ENCODE data around the gene UBE3B.

UBE3B gene

DNA sequence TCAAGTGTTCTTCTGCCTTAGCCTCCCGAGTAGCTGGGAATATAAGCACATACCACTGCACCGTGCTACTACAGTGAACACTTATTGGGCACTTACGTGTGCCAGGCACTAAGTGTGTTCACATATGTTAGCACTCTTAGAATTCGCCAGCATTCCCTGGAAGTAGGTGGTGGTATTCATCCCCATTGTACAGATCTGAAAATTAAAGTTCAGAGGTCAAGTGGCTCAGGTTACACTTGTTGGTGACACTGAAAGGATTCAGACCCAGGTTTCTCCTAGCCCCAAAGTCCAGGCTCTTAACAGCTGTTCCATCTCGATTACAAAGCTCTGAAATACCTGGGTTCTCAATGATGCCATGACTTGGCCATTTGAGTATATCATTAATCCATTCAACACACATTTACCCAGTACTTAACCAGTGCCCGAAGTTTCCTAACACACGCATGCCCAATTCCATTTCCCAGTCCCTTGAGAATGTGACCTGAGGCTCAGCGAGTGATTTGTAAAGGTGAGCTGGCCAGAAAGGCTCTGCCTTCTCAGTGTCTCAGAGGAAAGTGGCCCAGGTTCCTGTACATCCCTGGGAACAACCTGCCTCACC, 101.0 kb downstream of the UBE3B start:
- Histone ChIP-seq H3K4me2 (ENCODE audit: low read length) (no peak overlapping the region), H3K36me3 (ENCODE audit: control insufficient read depth, insufficient read depth, low read length) (no peaks in the 10 kb centered on the region), H3K4me1 (no peaks in the 10 kb centered on the region), H3K4me3 (ENCODE audit: low read depth, low read length) (no peak overlapping the region), H3K79me2 (peaks cover 2% of the 10 kb centered on the region), H3K9ac (no peak overlapping the region), H3K9me3 (ENCODE audit: control insufficient read depth, low read length) (no peaks in the 10 kb centered on the region), H3K27ac (no peak overlapping the region), H2AFZ (no peak overlapping the region), H3K27me3 (ENCODE audit: control insufficient read depth, insufficient read depth, low read length) (no peaks in the 10 kb centered on the region)
- TF ChIP-seq, protein P1, sequence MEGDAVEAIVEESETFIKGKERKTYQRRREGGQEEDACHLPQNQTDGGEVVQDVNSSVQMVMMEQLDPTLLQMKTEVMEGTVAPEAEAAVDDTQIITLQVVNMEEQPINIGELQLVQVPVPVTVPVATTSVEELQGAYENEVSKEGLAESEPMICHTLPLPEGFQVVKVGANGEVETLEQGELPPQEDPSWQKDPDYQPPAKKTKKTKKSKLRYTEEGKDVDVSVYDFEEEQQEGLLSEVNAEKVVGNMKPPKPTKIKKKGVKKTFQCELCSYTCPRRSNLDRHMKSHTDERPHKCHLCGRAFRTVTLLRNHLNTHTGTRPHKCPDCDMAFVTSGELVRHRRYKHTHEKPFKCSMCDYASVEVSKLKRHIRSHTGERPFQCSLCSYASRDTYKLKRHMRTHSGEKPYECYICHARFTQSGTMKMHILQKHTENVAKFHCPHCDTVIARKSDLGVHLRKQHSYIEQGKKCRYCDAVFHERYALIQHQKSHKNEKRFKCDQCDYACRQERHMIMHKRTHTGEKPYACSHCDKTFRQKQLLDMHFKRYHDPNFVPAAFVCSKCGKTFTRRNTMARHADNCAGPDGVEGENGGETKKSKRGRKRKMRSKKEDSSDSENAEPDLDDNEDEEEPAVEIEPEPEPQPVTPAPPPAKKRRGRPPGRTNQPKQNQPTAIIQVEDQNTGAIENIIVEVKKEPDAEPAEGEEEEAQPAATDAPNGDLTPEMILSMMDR (IDR thresholded peaks at IDR 0.05), result no peak

DNA sequence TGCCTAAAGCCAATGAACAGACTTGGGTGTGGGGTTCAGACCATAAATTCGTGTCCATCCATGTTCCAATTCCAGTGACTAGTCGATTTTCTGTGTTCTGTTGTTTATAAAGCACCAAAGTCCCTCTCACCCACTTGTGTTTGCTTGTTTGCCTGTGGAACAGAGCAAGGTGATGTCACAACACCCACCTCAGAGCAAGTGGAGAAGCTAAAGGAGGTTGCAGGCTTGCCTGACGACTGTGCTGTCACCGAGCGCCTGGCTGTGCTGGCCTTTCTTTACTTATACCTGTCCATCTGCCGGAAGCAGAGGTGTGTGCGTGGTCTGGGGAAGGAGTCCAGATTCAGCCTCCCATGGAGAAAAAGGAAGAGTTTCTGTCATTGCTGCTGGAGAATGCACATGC, 102.2 kb downstream of the UBE3B start:
- no peaks in the 10 kb centered on the region for H3K36me3 ChIP-seq (ENCODE audit: control insufficient read depth, insufficient read depth, low read length)
- no peak overlapping the region for H3K9ac ChIP-seq
- TF ChIP-seq, protein P1 (IDR thresholded peaks at IDR 0.05), result no peak
- H3K4me1 ChIP-seq, result no peaks in the 10 kb centered on the region
- no peaks in the 10 kb centered on the region for H3K27me3 ChIP-seq (ENCODE audit: control insufficient read depth, insufficient read depth, low read length)
- H3K79me2 ChIP-seq, result no peaks in the 10 kb centered on the region
- no peak overlapping the region for H3K4me2 ChIP-seq (ENCODE audit: low read length)
- no peak overlapping the region for H3K27ac ChIP-seq
- no peaks in the 10 kb centered on the region for H3K9me3 ChIP-seq (ENCODE audit: control insufficient read depth, low read length)
- no peak overlapping the region for H2AFZ ChIP-seq
- no peak overlapping the region for H3K4me3 ChIP-seq (ENCODE audit: low read depth, low read length)

DNA sequence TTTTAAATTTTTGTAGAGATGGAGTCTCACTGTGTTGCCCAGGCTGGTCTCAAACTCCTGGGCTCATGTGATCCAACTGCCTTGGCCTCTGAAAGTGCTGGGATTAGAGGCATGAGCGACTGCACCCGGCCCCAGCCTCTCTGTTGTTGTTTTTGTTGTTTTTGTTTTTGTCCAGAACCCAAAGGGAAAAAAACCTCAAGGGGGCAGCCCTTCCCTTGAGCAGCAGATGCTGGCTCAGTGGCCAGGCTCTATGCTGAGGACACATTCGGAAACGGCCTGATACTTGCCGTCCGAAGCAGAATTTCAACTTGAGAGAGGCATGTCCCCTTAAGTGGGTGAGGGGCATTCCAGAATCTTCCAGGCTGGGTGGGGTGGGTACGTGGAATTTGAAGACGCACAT, 102.8 kb downstream of the UBE3B start:
- Histone ChIP-seq H3K9ac (no peak overlapping the region), H3K36me3 (ENCODE audit: control insufficient read depth, insufficient read depth, low read length) (no peaks in the 10 kb centered on the region), H3K27ac (no peak overlapping the region), H3K27me3 (ENCODE audit: control insufficient read depth, insufficient read depth, low read length) (no peaks in the 10 kb centered on the region), H2AFZ (no peak overlapping the region), H3K9me3 (ENCODE audit: control insufficient read depth, low read length) (no peaks in the 10 kb centered on the region), H3K4me1 (no peaks in the 10 kb centered on the region), H3K4me2 (ENCODE audit: low read length) (no peak overlapping the region), H3K79me2 (no peaks in the 10 kb centered on the region), H3K4me3 (ENCODE audit: low read depth, low read length) (no peak overlapping the region)
- TF ChIP-seq, protein P1 (IDR thresholded peaks at IDR 0.05), result no peak

DNA sequence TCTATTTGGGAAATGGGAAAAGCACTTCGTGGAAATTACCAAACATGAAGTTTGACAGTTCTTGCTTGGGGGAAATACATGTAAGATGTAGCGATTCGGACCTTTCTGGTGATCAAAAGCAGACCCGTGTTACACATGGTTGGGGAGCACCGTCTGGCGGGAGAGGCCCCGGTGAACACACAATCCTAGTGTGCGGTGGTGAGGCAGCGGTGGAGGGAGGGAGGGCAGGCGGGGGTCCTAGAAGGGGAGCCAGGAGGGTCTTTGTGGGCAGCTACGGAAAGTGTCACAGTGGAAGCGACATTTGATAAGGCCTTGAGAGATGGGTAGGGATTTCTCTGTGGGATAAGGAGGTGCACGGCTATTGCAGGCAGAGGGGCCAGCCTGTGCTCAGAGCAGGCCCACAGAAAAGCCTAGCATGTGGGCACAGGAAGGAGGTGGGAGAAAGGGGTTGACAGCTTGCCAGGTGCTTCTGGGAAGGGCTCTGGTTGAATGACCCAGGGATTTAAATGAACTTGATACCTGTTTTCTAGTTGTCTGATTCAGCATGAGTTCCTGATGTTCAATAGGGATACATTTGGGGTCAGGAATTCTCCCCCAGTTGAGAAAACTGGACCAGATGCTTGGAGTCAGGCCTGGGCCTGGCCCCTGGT, 103.4 kb downstream of the UBE3B start:
- H2AFZ ChIP-seq, result no peak overlapping the region
- TF ChIP-seq, protein P1 (IDR thresholded peaks at IDR 0.05), result no peak
- no peaks in the 10 kb centered on the region for H3K36me3 ChIP-seq (ENCODE audit: control insufficient read depth, insufficient read depth, low read length)
- H3K9ac ChIP-seq, result no peak overlapping the region
- H3K27ac ChIP-seq, result no peak overlapping the region
- H3K4me2 ChIP-seq (ENCODE audit: low read length), result no peak overlapping the region
- H3K9me3 ChIP-seq (ENCODE audit: control insufficient read depth, low read length), result no peaks in the 10 kb centered on the region
- no peak overlapping the region for H3K4me3 ChIP-seq (ENCODE audit: low read depth, low read length)
- no peaks in the 10 kb centered on the region for H3K27me3 ChIP-seq (ENCODE audit: control insufficient read depth, insufficient read depth, low read length)
- H3K79me2 ChIP-seq, result no peaks in the 10 kb centered on the region
- no peaks in the 10 kb centered on the region for H3K4me1 ChIP-seq

DNA sequence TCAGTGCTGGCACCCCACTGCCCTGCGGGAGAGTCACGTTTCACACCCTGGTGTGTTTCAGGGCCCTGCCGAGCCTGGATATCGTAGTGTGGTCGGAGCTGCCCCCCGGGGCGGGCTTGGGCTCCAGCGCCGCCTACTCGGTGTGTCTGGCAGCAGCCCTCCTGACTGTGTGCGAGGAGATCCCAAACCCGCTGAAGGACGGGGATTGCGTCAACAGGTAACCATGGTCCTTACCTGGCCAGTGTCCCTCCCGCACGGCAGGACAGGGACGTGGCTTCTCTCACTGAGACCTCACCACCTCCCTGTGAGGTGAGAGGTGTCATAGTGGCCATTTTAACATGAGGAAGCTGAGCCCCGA, 103.9 kb downstream of the UBE3B start:
- H3K79me2 ChIP-seq, result no peaks in the 10 kb centered on the region
- no peak overlapping the region for H2AFZ ChIP-seq
- H3K27me3 ChIP-seq (ENCODE audit: control insufficient read depth, insufficient read depth, low read length), result no peaks in the 10 kb centered on the region
- H3K27ac ChIP-seq, result no peak overlapping the region
- no peak overlapping the region for H3K9ac ChIP-seq
- no peaks in the 10 kb centered on the region for H3K36me3 ChIP-seq (ENCODE audit: control insufficient read depth, insufficient read depth, low read length)
- TF ChIP-seq, protein P1 (IDR thresholded peaks at IDR 0.05), result no peak
- no peak overlapping the region for H3K4me3 ChIP-seq (ENCODE audit: low read depth, low read length)
- no peaks in the 10 kb centered on the region for H3K4me1 ChIP-seq
- H3K9me3 ChIP-seq (ENCODE audit: control insufficient read depth, low read length), result no peaks in the 10 kb centered on the region
- H3K4me2 ChIP-seq (ENCODE audit: low read length), result no peak overlapping the region
